K562 (cell line): ENCODE data around the gene PLS1. TPM values are rescaled to one million over a fixed set of nuclear protein-coding genes. Genes with fewer than 3 reads are reported as not detected.

Source experiments
- ATAC-seq: fragments of 200-7000 bp; cut with Tn5 transposase; 3 replicates; pipeline ENCODE4 v1.9.1; 2020; ENCODE audit warnings: moderate library complexity
- BruUV-seq: library from RNA; stranded (reverse); fragments of 400-500 nt; replicated peaks from 2 replicates; lab custom pipeline; 2021; lab: Mats Ljungman, UMichigan
- CTCF ChIA-PET: fragments of 300-600 bp; formaldehyde crosslinking; extraction: SDS; loops from one replicate; lab custom pipeline; 2021; ENCODE audit warnings: low intra/inter-chr PET ratio; lab: Yijun Ruan, JAX
- POLR2A ChIA-PET: fragments of 300-600, 350-650 bp; sonication (Branson Sonifier 250); formaldehyde crosslinking; extraction: SDS; loops from one replicate; lab custom pipeline; 2021; ENCODE audit warnings: antibody characterized with exemption, inconsistent platforms; lab: Yijun Ruan, JAX
- DNase-seq, 4 experiments: peaks; one replicate each; pipeline versions ENCODE4 v3.0.0 to v3.0.0-alpha.2; 2011 to 2018; ENCODE audit warnings: low spot score in 3 of 4, mixed read lengths in 3 of 4; ENCODE audit errors: extremely low read depth in 1 of 4
- FAIRE-seq: peaks from 2 replicates; lab custom pipeline; 2011; peaks lifted over from hg19 to GRCh38; lab: Jason Lieb, UNC
- H2AFZ ChIP-seq: 2 replicates; pipeline ENCODE4 v1.6.0; 2011; ENCODE audit warnings: low read depth, low read length, control low read depth, inconsistent platforms
- H3K27ac ChIP-seq: fragments of 200-600 bp; 3 replicates; pipeline ENCODE4 v1.8.0; 2011; ENCODE audit warnings: low read depth, mild to moderate bottlenecking, control low read depth, inconsistent platforms, low read length, moderate library complexity, mixed read lengths; ENCODE audit errors: extremely low read depth
- H3K27me3 ChIP-seq, 2 experiments: fragments of 300-600 bp in 1 of 2; 2 replicates in 1 of 2; 3 replicates in 1 of 2; pipeline versions ENCODE4 v1.6.0 to v1.8.0; 2011; ENCODE audit warnings: inconsistent platforms in 2 of 2, low read length in 2 of 2, mild to moderate bottlenecking in 1 of 2, mixed read lengths in 1 of 2, moderate library complexity in 1 of 2; ENCODE audit not compliant: control insufficient read depth in 2 of 2, insufficient read depth in 2 of 2
- H3K36me3 ChIP-seq: fragments of 300-600 bp; 3 replicates; pipeline ENCODE4 v1.8.0; 2011; ENCODE audit warnings: mild to moderate bottlenecking, low read length, inconsistent platforms; ENCODE audit not compliant: control insufficient read depth, insufficient read depth
- H3K4me1 ChIP-seq, 2 experiments: fragments of 200-600 bp in 1 of 2; replicated peaks in 1 of 2; 2 replicates in 1 of 2; 3 replicates in 1 of 2; pipeline versions ENCODE4 v1.5.1 to v1.8.0; 2011; ENCODE audit warnings: inconsistent platforms in 2 of 2, low read length in 2 of 2, mild to moderate bottlenecking in 1 of 2, mixed read lengths in 1 of 2, moderate library complexity in 1 of 2; ENCODE audit not compliant: control insufficient read depth in 2 of 2, insufficient read depth in 2 of 2
- H3K4me2 ChIP-seq: 2 replicates; pipeline ENCODE4 v1.6.1; 2011; ENCODE audit warnings: low read length, control low read depth, inconsistent platforms, mixed read lengths; ENCODE audit not compliant: insufficient read depth
- H3K4me3 ChIP-seq: fragments of 200-600 bp; sonication (generic), shearing (Covaris generic); 2 replicates; pipeline ENCODE4 v1.5.1; 2016; ENCODE audit warnings: control low read depth, inconsistent platforms
- H3K79me2 ChIP-seq: fragments of 200-600 bp; 3 replicates; pipeline ENCODE4 v1.8.0; 2011; ENCODE audit warnings: low read length, inconsistent platforms; ENCODE audit not compliant: control insufficient read depth, insufficient read depth
- H3K9ac ChIP-seq, 2 experiments: 2 replicates each; pipeline versions ENCODE4 v1.6.0 to v1.6.1; 2011; ENCODE audit warnings: low read depth in 2 of 2, low read length in 2 of 2, control low read depth in 1 of 2, inconsistent platforms in 1 of 2, mild to moderate bottlenecking in 1 of 2, mixed read lengths in 1 of 2; ENCODE audit not compliant: insufficient read depth in 1 of 2
- H3K9me1 ChIP-seq: one replicate; pipeline ENCODE4 v1.6.0; 2011; ENCODE audit warnings: inconsistent platforms, mild to moderate bottlenecking, low read length, moderate library complexity; ENCODE audit not compliant: control insufficient read depth, insufficient read depth
- H3K9me3 ChIP-seq: replicated peaks from 2 replicates; pipeline ENCODE4 v1.5.1; 2011; ENCODE audit warnings: low read depth, low read length, inconsistent platforms; ENCODE audit not compliant: control insufficient read depth, insufficient read depth
- H4K20me1 ChIP-seq: replicated peaks from 2 replicates; pipeline ENCODE4 v1.6.1; 2011; ENCODE audit warnings: low read length, inconsistent platforms, mixed read lengths; ENCODE audit not compliant: control insufficient read depth, insufficient read depth
- CBFA2T2 ChIP-seq: fragments of 450-650 bp; conservative IDR thresholded peaks from 2 replicates; pipeline ENCODE4 v1.6.1; 2017; ENCODE audit warnings: mild to moderate bottlenecking
- ELF1 ChIP-seq: fragments of 200-800 bp; sonication (Bioruptor generic); IDR thresholded peaks from 2 replicates; pipeline ENCODE4 v1.6.1; 2016; ENCODE audit warnings: missing genetic modification characterization, missing compliant biosample characterization
- HNRNPK ChIP-seq: fragments of 200-400 bp; formaldehyde crosslinking; IDR thresholded peaks from one replicate; pipeline ENCODE4 v1.6.1; 2018; ENCODE audit warnings: mild to moderate bottlenecking, low read depth, low read length; ENCODE audit not compliant: poor library complexity, severe bottlenecking
- KDM1A ChIP-seq, 2 experiments: fragments of 450-650 bp; IDR thresholded peaks; 2 replicates each; pipeline ENCODE4 v1.6.1; 2016; ENCODE audit warnings: mild to moderate bottlenecking in 2 of 2
- PHF21A ChIP-seq: fragments of 450-650 bp; IDR thresholded peaks from 2 replicates; pipeline ENCODE4 v1.6.1; 2017; ENCODE audit warnings: low read depth, borderline replicate concordance
- POLR2B ChIP-seq: fragments of 450-650 bp; IDR thresholded peaks from 2 replicates; pipeline ENCODE4 v1.6.1; 2018; ENCODE audit warnings: low read depth; ENCODE audit not compliant: partially characterized antibody
- RBM34 ChIP-seq: fragments of 200-400 bp; formaldehyde crosslinking; IDR thresholded peaks from 2 replicates; pipeline ENCODE4 v1.6.1; 2018; ENCODE audit warnings: low read length, borderline replicate concordance; ENCODE audit not compliant: insufficient read depth
- SLC30A9 ChIP-seq: fragments of 250-450 bp; sonication (Bioruptor Pico); IDR thresholded peaks from 2 replicates; pipeline ENCODE4 v1.8.0; 2022; ENCODE audit warnings: mild to moderate bottlenecking, moderate library complexity
- SMAD4 ChIP-seq: fragments of 250-450 bp; sonication (Bioruptor Pico); conservative IDR thresholded peaks from 2 replicates; pipeline ENCODE4 v1.8.0; 2021; ENCODE audit warnings: inconsistent platforms, mild to moderate bottlenecking, moderate library complexity
- TGIF2 ChIP-seq: sonication (generic); formaldehyde crosslinking; IDR thresholded peaks from 2 replicates; pipeline ENCODE4 v1.8.1; 2022; ENCODE audit warnings: mild to moderate bottlenecking, missing genetic modification reagents, moderate library complexity
- ZNF785 ChIP-seq: fragments of 250-450 bp; sonication (Bioruptor Pico); IDR thresholded peaks from 2 replicates; pipeline ENCODE4 v1.4.0; 2020; ENCODE audit warnings: mild to moderate bottlenecking
- WGBS: fragments of 100-300 bp; shearing (Covaris generic); methylation state at CpG from one replicate; pipeline ENCODE4 v1.1.6; 2016; ENCODE audit warnings: low coverage, mixed read lengths; ENCODE audit not compliant: insufficient coverage; ENCODE audit errors: missing lambda C conversion rate; 5-methylcytosine and 5-hydroxymethylcytosine counted together
- in situ Hi-C: fragments of 300-500 bp; cut with MboI; formaldehyde crosslinking; loops from 4 replicates; pipeline ENCODE4 v1.15.0; 2018; ENCODE audit warnings: inconsistent platforms, mixed read lengths
- intact Hi-C: fragments of 100-400 bp; cut with micrococcal nuclease; formaldehyde crosslinking; loops from 2 replicates; pipeline ENCODE4 v1.14.2; 2022
- polyA plus RNA-seq, 8 experiments: library from polyadenylated mRNA; depleted of rRNA in 4 of 8; stranded (reverse) in 5 of 8; unstranded in 3 of 8; fragments of >200 nt; fragmentation: Nextera tagmentation in 2 of 8; fragmentation: Illumina TruSeq in 1 of 8; extraction: Ambion mirVana in 2 of 8; extraction: Trizol in 1 of 8; gene quantifications; 2 replicates each; pipeline versions ENCODE4 v1.2.1 to v1.2.3, GENCODE V29; 2011 to 2014; ENCODE audit warnings: inconsistent platforms in 1 of 8, missing spikeins in 1 of 8
- total RNA-seq, 7 experiments: library from RNA; depleted of rRNA in 6 of 7; stranded (reverse); fragments of >200 nt in 6 of 7; fragmentation: Illumina TruSeq in 2 of 7; extraction: Trizol in 2 of 7; gene quantifications; 2 replicates each; pipeline versions ENCODE4 v1.2.1 to v1.2.3, GENCODE V29; 2011 to 2021; ENCODE audit warnings: low replicate concordance in 1 of 7

PLS1 gene
- total and polyA plus RNA-seq, 9 of the 15 experiments (the other 6 are each of a cell fraction or from before 2014, with no cell fraction given): 6.1 to 21.3 (median 13.0) TPM

- Histone ChIP-seq H3K79me2 (peaks cover 27% of the 10 kb centered on the region), H3K4me3 (no peak overlapping the region), H3K27me3 (no peaks in the 10 kb centered on the region), H3K9me3 (no peaks in the 10 kb centered on the region), H3K9me1 (no peaks in the 10 kb centered on the region), H4K20me1 (no peaks in the 10 kb centered on the region), H3K36me3 (peaks cover 60% of the 10 kb centered on the region), H3K4me2 (no peak overlapping the region), H3K27ac (no peak overlapping the region), H3K4me1 (peaks cover 0 to 7% of the 10 kb centered on the region in 2 experiments; a peak in 2 of 5 replicates), H3K9ac (no peak overlapping the region), H2AFZ (no peak overlapping the region)
- FAIRE-seq (no peak), DNase-seq (no peak), ATAC-seq (no peak)
- TF ChIP-seq POLR2B (no peak), RBM34 (no peak), ELF1 (no peak), TGIF2 (CRISPR knock-in tag) (no peak), HNRNPK (no peak), SLC30A9 (CRISPR knock-in tag) (no peak), KDM1A (IDR thresholded peaks at IDR 0.05) (no peak), SMAD4 (CRISPR knock-in tag) (no peak), CBFA2T2 (no peak), ZNF785 (CRISPR knock-in tag) (no peak), PHF21A (no peak)
- CTCF ChIA-PET: interaction anchor here (0.6 kb wide), 1 partner anchor 1310 kb away, joined by 3 read pairs; no protein-coding TSS in a partner anchor
- POLR2A ChIA-PET: no interaction called here
- WGBS: 92% methylated on average over 3 of the region's 3 CpGs
- intact Hi-C loops (no loop called here), in situ Hi-C loops (no loop called here)
- no TSS peak for BruUV-seq
These were observed 30.1 kb upstream of the PLS1 start for GRCh38 chr3:142566096-142566495.
